Loucy (cell line): ENCODE results near the gene CELF2.

ENCODE experiments used
- H2AFZ ChIP-seq: fragments of 200-600 bp; sonication (generic); 2 replicates; pipeline ENCODE4 v1.6.0; 2016; ENCODE audit warnings: antibody characterized with exemption, mild to moderate bottlenecking, low read length, moderate library complexity
- H3F3A ChIP-seq: fragments of 200-600 bp; 2 replicates; pipeline ENCODE4 v1.6.0; 2016; ENCODE audit warnings: antibody characterized with exemption, low read depth, mild to moderate bottlenecking
- H3K27me3 ChIP-seq: fragments of 200-600 bp; sonication (generic); 2 replicates; pipeline ENCODE4 v1.6.1; 2014; ENCODE audit warnings: low read length, mild to moderate bottlenecking; ENCODE audit not compliant: insufficient read depth, poor library complexity, severe bottlenecking
- H3K36me3 ChIP-seq: fragments of 200-600 bp; sonication (generic); 2 replicates; pipeline ENCODE4 v1.6.1; 2016; ENCODE audit warnings: low read length; ENCODE audit not compliant: insufficient read depth
- H3K4me1 ChIP-seq: fragments of 200-600 bp; sonication (generic); 2 replicates; pipeline ENCODE4 v1.5.1; 2014; ENCODE audit warnings: low read length, mild to moderate bottlenecking; ENCODE audit not compliant: insufficient read depth, poor library complexity, severe bottlenecking
- H3K4me2 ChIP-seq: fragments of 200-600 bp; sonication (generic); 2 replicates; pipeline ENCODE4 v1.6.0; 2014; ENCODE audit warnings: antibody characterized with exemption, low read length, low read depth, mild to moderate bottlenecking; ENCODE audit not compliant: poor library complexity, severe bottlenecking
- H3K4me3 ChIP-seq: fragments of 200-600 bp; sonication (generic); 2 replicates; pipeline ENCODE4 v1.5.1; 2014; ENCODE audit warnings: low read length, mild to moderate bottlenecking, mixed read lengths; ENCODE audit not compliant: poor library complexity, severe bottlenecking
- H3K79me2 ChIP-seq: fragments of 200-600 bp; sonication (generic); 2 replicates; pipeline ENCODE4 v1.6.1; 2014; ENCODE audit warnings: low read length; ENCODE audit not compliant: insufficient read depth
- H3K9ac ChIP-seq: fragments of 200-600 bp; sonication (generic); 2 replicates; pipeline ENCODE4 v1.6.0; 2014; ENCODE audit warnings: mild to moderate bottlenecking, low read depth, low read length, moderate library complexity; ENCODE audit not compliant: poor library complexity, severe bottlenecking
- H3K9me2 ChIP-seq: fragments of 200-600 bp; sonication (generic); replicated peaks from 2 replicates; pipeline ENCODE4 v1.6.1; 2016; ENCODE audit warnings: low read depth, low read length, mixed read lengths
- H3K9me3 ChIP-seq: fragments of 200-600 bp; sonication (generic); 2 replicates; pipeline ENCODE4 v1.6.1; 2014; ENCODE audit warnings: mild to moderate bottlenecking, antibody characterized with exemption, low read length, low read depth; ENCODE audit not compliant: insufficient read depth
- H4K20me1 ChIP-seq: fragments of 200-600 bp; sonication (generic); 2 replicates; pipeline ENCODE4 v1.6.0; 2014; ENCODE audit warnings: antibody characterized with exemption, low read length, mild to moderate bottlenecking; ENCODE audit not compliant: insufficient read depth, poor library complexity, severe bottlenecking
- CTCF ChIP-seq: fragments of 200-600 bp; sonication (generic); conservative IDR thresholded peaks from 2 replicates; pipeline ENCODE4 v1.5.1; 2014; ENCODE audit warnings: mild to moderate bottlenecking, antibody characterized with exemption, low read length
- EZH2phosphoT487 ChIP-seq: fragments of 200-600 bp; IDR thresholded peaks from 2 replicates; pipeline ENCODE4 v1.6.1; 2018; ENCODE audit warnings: antibody characterized with exemption, mild to moderate bottlenecking, moderate library complexity, borderline replicate concordance

Gene CELF2

GRCh38 chr10:11066520-11066919 is 48.8 kb downstream of the CELF2 start:
- H3K9me3 ChIP-seq = no peaks in the 10 kb centered on the region
- H2AFZ ChIP-seq = no peak overlapping the region
- H3K4me3 ChIP-seq = no peak overlapping the region
- no peaks in the 10 kb centered on the region for H3K36me3 ChIP-seq
- no peak overlapping the region for H3K4me2 ChIP-seq
- no peaks in the 10 kb centered on the region for H3F3A ChIP-seq
- no peaks in the 10 kb centered on the region for H3K9me2 ChIP-seq
- TF ChIP-seq CTCF (no peak), EZH2phosphoT487 (no peak)
- H3K4me1 ChIP-seq = no peaks in the 10 kb centered on the region
- H4K20me1 ChIP-seq = no peaks in the 10 kb centered on the region
- no peaks in the 10 kb centered on the region for H3K79me2 ChIP-seq
- no peak overlapping the region for H3K9ac ChIP-seq
- H3K27me3 ChIP-seq = no peaks in the 10 kb centered on the region

GRCh38 chr10:11068861-11069633 is 51.4 kb downstream of the CELF2 start:
- H4K20me1 ChIP-seq = no peaks in the 10 kb centered on the region
- no peaks in the 10 kb centered on the region for H3K79me2 ChIP-seq
- no peak overlapping the region for H3K4me3 ChIP-seq
- H3K4me1 ChIP-seq = no peaks in the 10 kb centered on the region
- no peaks in the 10 kb centered on the region for H3K36me3 ChIP-seq
- no peaks in the 10 kb centered on the region for H3F3A ChIP-seq
- TF ChIP-seq EZH2phosphoT487 (no peak), CTCF (no peak)
- no peak overlapping the region for H2AFZ ChIP-seq
- H3K9me2 ChIP-seq = no peaks in the 10 kb centered on the region
- H3K27me3 ChIP-seq = no peaks in the 10 kb centered on the region
- no peaks in the 10 kb centered on the region for H3K9me3 ChIP-seq
- no peak overlapping the region for H3K4me2 ChIP-seq
- H3K9ac ChIP-seq = no peak overlapping the region

GRCh38 chr10:11073410-11073809 is 55.7 kb downstream of the CELF2 start:
- Histone ChIP-seq H3K27me3 (no peaks in the 10 kb centered on the region), H3K9ac (no peak overlapping the region), H3F3A (no peaks in the 10 kb centered on the region)

More at GRCh38 chr10:11073410-11073809, 55.7 kb downstream of the CELF2 start:
- Histone ChIP-seq H4K20me1 (no peaks in the 10 kb centered on the region), H2AFZ (no peak overlapping the region), H3K9me3 (no peaks in the 10 kb centered on the region), H3K4me3 (no peak overlapping the region), H3K36me3 (no peaks in the 10 kb centered on the region), H3K79me2 (no peaks in the 10 kb centered on the region), H3K4me1 (no peaks in the 10 kb centered on the region), H3K9me2 (no peaks in the 10 kb centered on the region), H3K4me2 (no peak overlapping the region)
- TF ChIP-seq EZH2phosphoT487 (no peak), CTCF (no peak)
